Liver (tissue), 3 donors: ENCODE data around the gene CDH4.

Experiments used
- ATF3 ChIP-seq: IDR thresholded peaks from 2 replicates; pipeline ENCODE4 v1.6.1; 2016; ENCODE audit warnings: antibody characterized with exemption
- CTCF ChIP-seq: fragments of 150-350 bp; IDR thresholded peaks from 2 replicates; pipeline ENCODE4 v1.5.1; 2017; ENCODE audit warnings: improper control_type of control experiment, low read depth, low read length; ENCODE audit not compliant: missing input control
- GABPA ChIP-seq, 2 donors: IDR thresholded peaks in 1 of 2; conservative IDR thresholded peaks in 1 of 2; 2 replicates each; pipeline ENCODE4 v1.6.1; 2016; ENCODE audit warnings: antibody characterized with exemption in 2 of 2, mild to moderate bottlenecking in 1 of 2, moderate library complexity in 1 of 2
- JUND ChIP-seq, 2 donors: IDR thresholded peaks; 2 replicates each; pipeline ENCODE4 v1.6.1; 2016; ENCODE audit warnings: antibody characterized with exemption in 2 of 2
- REST ChIP-seq: IDR thresholded peaks from 2 replicates; pipeline ENCODE4 v1.6.1; 2016; ENCODE audit warnings: antibody characterized with exemption, mild to moderate bottlenecking
- SP1 ChIP-seq: IDR thresholded peaks from 2 replicates; pipeline ENCODE4 v1.6.1; 2018; ENCODE audit warnings: antibody characterized with exemption, mild to moderate bottlenecking
- donor health status: healthy.
- donor health status: healthy.

- TF ChIP-seq CTCF: no peak
- no peak for TF ChIP-seq SP1
- no peak for TF ChIP-seq REST
- TF ChIP-seq JUND (IDR thresholded peaks at IDR 0.05): no peak
- TF ChIP-seq ATF3: no peak
- TF ChIP-seq GABPA (IDR thresholded peaks at IDR 0.05 in 1 of 2, conservative IDR thresholded peaks at IDR 0.05 in 1 of 2): no peak
Observed at GRCh38 chr20:61779176-61779965, 527.3 kb downstream of the CDH4 start.
